AG08395 (cell line): ENCODE data around the gene CMIP.

ENCODE experiments used
- DNase-seq: peaks from one replicate; pipeline ENCODE4 v3.0.0; 2012; ENCODE audit warnings: mixed read lengths, low spot score

The CMIP gene

GRCh38 chr16:81748476-81749198 lies 304.0 kb downstream of the CMIP start:
- no peak for DNase-seq

- peak; percentile 40 for DNase-seq
Measured at GRCh38 chr16:81752225-81752875, 307.7 kb downstream of the CMIP start.

GRCh38 chr16:81752876-81753227 lies 308.2 kb downstream of the CMIP start:
- no peak for DNase-seq

- no peak for DNase-seq
Measured at GRCh38 chr16:81754858-81755257, 310.2 kb downstream of the CMIP start.

- no peak for DNase-seq
Measured at GRCh38 chr16:81755915-81756614, 311.5 kb downstream of the CMIP start.

- DNase-seq = no peak
Measured at GRCh38 chr16:81756615-81757356, 312.2 kb downstream of the CMIP start.

- no peak for DNase-seq
Measured at GRCh38 chr16:81758376-81758775, 313.8 kb downstream of the CMIP start.
